Inflammatory macrophage treated with lipopolysaccharide for 4 hours (primary cell): Measurements from ENCODE around the gene GPR3.
A peak's percentile ranks its signal among the peaks of the same experiment; 100 is the strongest.
"Not testable (repeated sequence)": the region's sequence is repeated elsewhere in the genome, so short reads cannot be mapped to it uniquely, and the experiment has no call there.

Experiments
- DNase-seq: peaks from one replicate; pipeline ENCODE4 v3.0.0-alpha.2; 2020

Gene GPR3

GRCh38 chr1:27380766-27381733 lies 11.4 kb upstream of the GPR3 start:
- DNase-seq, result no peak

GRCh38 chr1:27381969-27382762 lies 10.3 kb upstream of the GPR3 start:
- DNase-seq, result no peak

- DNase-seq, result no peak
Observed at GRCh38 chr1:27383039-27383605, 9.3 kb upstream of the GPR3 start, which contains the start of gene CD164L2. Gene CD164L2, minus strand, starts transcription at chr1:27383333. Its CDS starts 94 bp downstream, at chr1:27383239.

- DNase-seq, result no peak
Observed at GRCh38 chr1:27383661-27384060, 8.8 kb upstream of the GPR3 start.

GRCh38 chr1:27384797-27385196 lies 7.6 kb upstream of the GPR3 start:
- DNase-seq, result not testable (repeated sequence)

GRCh38 chr1:27388337-27389005 lies 4.0 kb upstream of the GPR3 start:
- peak; percentile 37 for DNase-seq

- DNase-seq, result no peak
Observed at GRCh38 chr1:27391511-27392095, 819 bp upstream of the GPR3 start.

- DNase-seq, result no peak
Observed at GRCh38 chr1:27392778-27393635, 585 bp downstream of the GPR3 start.

- DNase-seq, result no peak
Observed at GRCh38 chr1:27393641-27394281, 1.3 kb downstream of the GPR3 start.

GRCh38 chr1:27394282-27394658 lies 1.8 kb downstream of the GPR3 start:
- no peak for DNase-seq

GRCh38 chr1:27394925-27395324 lies 2.5 kb downstream of the GPR3 start:
- DNase-seq, result no peak

GRCh38 chr1:27395441-27396195 lies 3.2 kb downstream of the GPR3 start:
- DNase-seq, result peak; percentile 59

GRCh38 chr1:27397110-27397509 lies 4.7 kb downstream of the GPR3 start:
- DNase-seq, result no peak

- no peak for DNase-seq
Observed at GRCh38 chr1:27397749-27398148, 5.3 kb downstream of the GPR3 start.

GRCh38 chr1:27398405-27399149 lies 6.2 kb downstream of the GPR3 start:
- no peak for DNase-seq

- no peak for DNase-seq
Observed at GRCh38 chr1:27399251-27400025, 7.0 kb downstream of the GPR3 start.

GRCh38 chr1:27400082-27400962 lies 7.9 kb downstream of the GPR3 start:
- no peak for DNase-seq

- no peak for DNase-seq
Observed at GRCh38 chr1:27400963-27401341, 8.5 kb downstream of the GPR3 start.
